Ureter (tissue), 1 donor: Measurements from ENCODE around the gene DYRK4. TPM values are rescaled to one million over a fixed set of nuclear protein-coding genes. Genes with fewer than 3 reads are reported as not detected.
A peak's percentile ranks its signal among the peaks of the same experiment; 100 is the strongest.

ENCODE experiments used
- DNase-seq: peaks from one replicate; pipeline ENCODE4 v3.0.0-alpha.2; 2020; ENCODE audit warnings: low spot score
- total RNA-seq: library from RNA; stranded (reverse); gene quantifications from one replicate; pipeline ENCODE4 v1.2.4, GENCODE V29; 2023
- donor health status: DM: yes; HTN: yes; CAD: no.

Gene DYRK4
- total RNA-seq, 1 donor from 2014 or later = 38.5 TPM

GRCh38 chr12:4563336-4563735 is 1.3 kb downstream of the DYRK4 start:
- no peak for DNase-seq

- no peak for DNase-seq
These were observed 2.8 kb downstream of the DYRK4 start for GRCh38 chr12:4564818-4565217.

DNA sequence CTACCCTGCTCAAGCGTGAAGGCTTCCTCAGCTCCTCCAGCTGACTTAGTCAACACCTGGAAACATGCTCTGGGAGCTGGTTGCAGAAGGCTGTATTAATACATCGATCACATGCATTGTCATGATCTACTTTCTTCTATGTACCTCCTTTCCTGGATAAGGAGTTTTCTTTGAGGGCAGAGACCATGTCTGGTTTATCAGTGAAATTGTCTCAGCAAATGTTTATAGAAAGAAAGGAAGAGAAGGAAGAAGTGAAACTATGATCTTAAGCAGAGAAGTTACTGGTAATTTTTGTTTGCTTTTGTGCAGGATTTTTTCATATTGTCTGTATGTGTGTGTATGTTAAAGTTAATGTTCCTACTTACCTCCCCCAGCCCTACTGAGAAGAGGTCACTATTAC is 4.5 kb downstream of the DYRK4 start:
- DNase-seq = no peak

DNA sequence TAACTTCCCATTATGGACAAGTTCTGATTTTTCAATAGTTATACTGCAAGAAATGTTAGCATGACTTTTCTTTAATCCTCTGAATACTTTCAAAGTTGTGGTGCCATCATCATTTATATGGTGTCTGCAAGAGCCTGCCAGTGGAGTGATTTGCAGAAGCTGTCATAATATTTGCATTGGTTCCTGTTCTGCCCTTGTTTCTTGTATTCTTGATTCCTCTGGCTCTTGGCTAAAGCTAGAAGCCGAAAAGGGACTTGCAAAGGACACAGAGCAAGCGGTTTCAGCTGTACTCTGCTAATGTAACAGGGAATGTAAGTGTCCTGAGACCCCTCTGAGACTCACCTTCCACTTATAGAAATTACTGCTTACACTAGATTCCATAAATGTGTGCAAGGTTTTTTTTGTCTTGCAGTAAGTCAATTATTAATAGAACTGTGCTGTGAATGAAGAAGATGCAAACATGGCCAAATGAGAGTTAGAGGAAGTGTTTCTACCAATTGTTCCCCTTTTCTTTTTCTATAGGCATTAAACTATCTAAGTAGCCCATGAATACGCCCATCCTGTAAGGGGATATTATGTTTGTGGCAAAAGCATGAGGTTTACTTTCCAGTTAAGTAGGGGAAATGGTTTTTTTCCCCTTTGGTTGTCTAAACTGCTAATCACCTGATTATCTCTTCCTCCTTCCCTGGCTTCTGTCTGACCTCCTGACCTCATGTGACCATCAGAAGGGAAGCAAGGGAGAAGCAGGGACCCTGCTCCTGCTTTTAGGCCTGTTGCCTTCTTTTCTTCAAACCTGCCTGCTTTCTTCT is 5.3 kb downstream of the DYRK4 start:
- DNase-seq = no peak

GRCh38 chr12:4569261-4569660 is 7.3 kb downstream of the DYRK4 start:
- DNase-seq = no peak

- DNase-seq = no peak
These were observed 10.7 kb downstream of the DYRK4 start for GRCh38 chr12:4572680-4573079.

- no peak for DNase-seq
These were observed 17.5 kb downstream of the DYRK4 start for GRCh38 chr12:4579305-4580102.

DNA sequence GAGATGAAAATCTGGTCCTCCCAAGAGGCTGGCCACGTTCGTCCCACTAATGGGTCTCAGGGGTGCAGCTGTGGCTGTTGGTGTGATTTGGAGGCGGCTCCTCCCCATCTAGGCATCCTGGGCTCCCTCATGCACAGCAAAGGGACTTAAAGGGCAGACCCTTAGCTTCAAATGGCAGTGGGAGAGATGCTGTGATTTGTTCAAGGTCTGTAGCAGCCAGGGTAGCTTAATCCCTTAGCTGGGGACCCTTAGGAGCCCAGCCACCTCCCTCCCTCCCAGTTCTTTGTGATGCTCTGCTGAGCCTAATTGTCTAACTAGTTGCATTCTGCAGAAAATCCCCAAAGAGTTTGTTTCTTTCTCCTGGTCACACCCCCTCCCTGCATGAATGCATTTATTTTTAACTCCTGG is 18.3 kb downstream of the DYRK4 start:
- no peak for DNase-seq

- DNase-seq = no peak
These were observed 22.3 kb downstream of the DYRK4 start for GRCh38 chr12:4584281-4584680.

DNA sequence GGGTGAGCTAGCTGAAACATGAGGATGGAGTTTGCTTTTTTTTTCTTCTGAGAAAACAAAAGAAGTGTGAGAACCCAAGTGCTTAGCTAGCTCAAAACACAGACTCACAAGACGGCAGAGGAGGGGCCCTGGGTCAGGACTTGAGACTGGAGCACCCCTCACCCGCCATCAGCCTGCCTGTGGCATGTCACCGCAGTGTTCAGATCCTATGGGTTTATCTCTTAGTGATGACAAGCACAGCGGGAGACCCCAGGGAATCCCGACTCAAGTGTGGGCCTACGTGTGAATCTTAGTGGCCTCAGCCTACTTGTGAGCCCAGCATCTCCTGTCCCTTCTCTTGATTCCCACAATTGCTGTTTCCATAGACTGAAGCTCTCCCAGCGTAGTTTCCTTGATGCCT is 22.9 kb downstream of the DYRK4 start:
- no peak for DNase-seq

DNA sequence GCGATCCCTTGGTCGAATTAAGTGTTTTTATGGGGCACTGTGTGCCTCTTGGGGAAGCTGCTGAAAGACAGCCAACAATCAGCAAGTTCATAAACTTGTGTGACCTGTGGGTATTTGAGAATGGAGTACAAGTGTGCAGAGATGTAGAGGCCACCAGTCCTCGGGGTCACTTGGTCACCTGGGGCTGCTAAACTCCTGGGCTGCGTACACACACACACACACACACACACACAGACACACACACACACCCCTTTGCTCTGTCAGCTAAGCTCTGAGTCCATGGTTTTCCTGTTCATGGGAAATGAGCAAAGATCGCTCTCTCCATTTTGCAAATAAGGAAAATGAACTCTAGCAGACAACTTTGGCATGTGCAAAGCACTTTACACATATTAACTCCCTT is 24.5 kb downstream of the DYRK4 start:
- no peak for DNase-seq

DNA sequence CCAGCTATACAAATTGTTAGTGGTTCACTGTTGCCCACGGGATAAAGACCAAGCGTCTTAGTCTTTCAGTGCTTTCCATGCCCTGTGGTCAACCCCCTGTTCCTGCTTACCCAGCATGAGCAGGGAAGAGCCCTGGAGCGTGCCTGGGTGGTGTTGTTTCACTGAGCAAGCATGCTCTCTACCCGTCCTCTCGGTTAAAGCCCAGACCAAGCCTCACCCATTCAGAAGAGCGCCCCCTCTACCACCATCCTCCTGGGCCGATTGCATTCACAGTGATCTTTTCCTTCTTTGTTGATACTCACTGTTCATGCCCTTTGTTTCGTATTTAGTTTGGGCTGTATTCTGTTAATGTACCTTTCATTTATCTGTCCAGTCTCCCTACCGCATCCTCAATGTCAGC is 25.1 kb downstream of the DYRK4 start:
- no peak for DNase-seq

DNA sequence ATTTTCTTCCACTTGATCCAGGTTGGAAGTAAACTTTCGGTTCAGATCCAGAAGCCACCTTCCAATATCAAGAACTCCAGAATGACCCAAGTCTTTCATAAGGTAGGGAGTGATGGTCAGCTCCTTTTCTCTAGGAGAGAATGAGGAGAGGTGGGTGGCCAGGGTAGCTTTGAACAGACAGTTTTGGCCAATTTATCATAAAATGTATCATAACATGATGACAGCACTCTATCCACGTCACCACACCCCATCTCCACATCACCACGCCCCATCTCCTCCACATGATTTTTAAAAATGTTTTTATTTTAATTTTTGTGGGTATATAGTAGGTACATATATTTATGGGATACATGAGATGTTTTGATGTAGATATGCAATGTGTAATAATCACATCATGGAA is 26.9 kb downstream of the DYRK4 start:
- DNase-seq = no peak

DNA sequence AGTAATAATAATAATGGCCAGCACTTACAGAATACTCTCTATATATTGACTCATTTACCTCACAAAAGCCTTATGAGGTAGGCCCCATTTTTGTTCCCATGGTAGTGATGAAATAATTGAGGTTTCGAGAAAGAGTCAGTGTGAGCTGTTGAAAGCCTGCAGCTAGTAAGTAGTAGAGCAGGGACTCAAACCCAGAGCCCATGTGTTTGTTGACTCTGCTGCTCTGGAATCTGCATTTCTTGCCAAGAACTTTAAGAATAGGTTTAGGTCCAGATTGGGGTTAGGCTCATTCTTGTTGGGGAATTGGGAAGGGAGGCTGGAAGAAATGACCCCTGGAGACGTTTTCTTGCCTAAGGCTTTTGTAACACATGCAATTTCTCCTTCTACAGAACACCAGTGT is 27.9 kb downstream of the DYRK4 start:
- no peak for DNase-seq

DNA sequence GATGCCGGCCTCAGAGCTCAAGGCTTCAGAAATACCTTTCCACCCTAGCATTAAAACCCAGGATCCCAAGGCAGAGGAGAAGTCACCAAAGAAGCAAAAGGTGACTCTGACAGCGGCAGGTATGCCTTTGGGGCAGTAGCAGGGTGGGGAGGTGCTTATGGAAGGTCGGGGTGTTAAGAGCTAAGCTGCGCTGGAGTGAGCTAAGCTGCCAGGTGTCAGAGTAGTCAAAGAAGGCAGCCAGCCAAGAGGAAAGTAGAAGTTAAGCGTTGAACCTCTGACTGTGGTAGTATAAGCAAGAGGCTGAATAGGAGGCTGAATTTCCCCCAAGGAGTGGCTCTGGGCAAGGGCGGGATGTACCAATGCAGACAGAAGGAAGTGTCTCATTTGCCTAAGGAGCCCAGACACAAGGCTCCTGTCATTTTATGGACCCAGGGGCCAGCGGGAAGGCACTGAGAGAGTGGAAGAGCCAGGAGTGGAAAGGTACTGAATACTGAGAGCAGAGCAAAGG is 29.2 kb downstream of the DYRK4 start:
- no peak for DNase-seq

DNA sequence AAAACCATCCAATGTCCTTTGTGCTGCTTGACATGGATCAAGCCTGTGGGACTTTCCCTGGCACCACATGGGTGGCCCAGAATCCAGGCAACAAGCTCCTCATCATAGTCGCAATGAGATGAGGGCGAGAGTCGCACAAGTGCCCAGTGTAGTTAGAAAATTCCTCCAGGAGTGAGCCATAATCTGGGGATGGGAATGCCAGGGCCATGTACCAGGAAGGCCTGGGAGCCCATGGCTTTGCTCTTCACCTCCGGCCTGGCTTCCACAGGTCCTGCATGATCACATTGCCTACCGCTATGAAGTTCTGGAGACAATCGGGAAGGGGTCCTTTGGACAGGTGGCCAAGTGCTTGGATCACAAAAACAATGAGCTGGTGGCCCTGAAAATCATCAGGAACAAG is 33.9 kb downstream of the DYRK4 start:
- DNase-seq = no peak

DNA sequence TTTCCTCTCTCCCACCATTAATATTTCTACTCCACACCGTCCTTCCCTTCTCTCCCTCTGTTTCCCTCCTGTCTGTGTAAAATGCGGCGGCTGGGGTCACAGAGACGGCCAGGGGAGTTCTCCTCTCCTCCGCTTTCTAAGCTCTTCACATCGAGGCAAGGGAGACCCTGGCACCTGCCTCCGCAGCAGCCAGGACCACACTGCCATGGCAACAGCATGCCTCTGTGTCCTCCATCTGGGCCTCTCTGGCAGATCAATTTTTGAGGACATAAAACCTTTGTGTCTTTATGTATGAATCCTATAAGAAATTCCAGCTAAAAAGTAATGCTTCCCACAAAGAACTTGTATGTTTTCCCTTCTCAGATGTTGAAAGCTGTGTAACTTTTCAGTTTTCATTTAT is 41.4 kb downstream of the DYRK4 start:
- DNase-seq = no peak

DNA sequence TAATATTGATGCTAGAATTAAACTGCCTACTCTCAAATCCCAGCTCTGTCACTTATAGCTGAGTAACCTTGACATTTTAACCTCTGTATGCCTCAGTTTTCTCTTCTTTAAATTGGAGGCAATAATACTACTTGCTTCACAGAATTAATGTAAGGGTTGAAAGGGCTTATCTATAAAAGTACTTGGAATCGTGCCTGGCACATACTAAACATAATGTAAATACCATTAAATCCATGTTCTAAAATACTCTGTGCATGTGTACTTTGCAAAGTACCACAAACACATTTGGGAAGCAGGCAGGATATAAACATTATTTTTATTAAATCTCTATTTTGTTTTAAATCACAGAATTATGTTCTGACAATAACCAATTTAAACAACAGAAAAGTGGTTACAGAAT is 41.9 kb downstream of the DYRK4 start:
- no peak for DNase-seq

GRCh38 chr12:4604684-4605193 is 42.7 kb downstream of the DYRK4 start:
- peak; percentile 85 for DNase-seq

DNA sequence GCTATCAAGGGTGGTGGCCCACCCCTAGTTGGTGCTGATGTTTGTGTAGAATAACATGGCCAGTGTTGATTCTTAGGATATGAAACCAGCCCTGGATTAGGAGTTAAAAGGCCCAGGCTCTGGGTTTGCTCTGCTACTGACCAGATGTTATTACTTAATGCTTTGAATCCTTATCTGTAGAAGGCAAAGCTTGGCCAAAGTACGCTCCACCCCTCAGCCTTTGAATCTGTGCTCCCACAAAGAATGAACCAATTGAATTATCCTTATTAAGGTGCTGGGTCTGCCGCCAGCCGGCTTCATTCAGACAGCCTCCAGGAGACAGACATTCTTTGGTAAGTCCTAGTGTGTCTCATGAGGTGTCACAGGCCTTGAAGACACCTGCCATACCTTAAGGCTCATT is 45.0 kb downstream of the DYRK4 start:
- no peak for DNase-seq

- no peak for DNase-seq
These were observed 47.1 kb downstream of the DYRK4 start for GRCh38 chr12:4609071-4609470.

DNA sequence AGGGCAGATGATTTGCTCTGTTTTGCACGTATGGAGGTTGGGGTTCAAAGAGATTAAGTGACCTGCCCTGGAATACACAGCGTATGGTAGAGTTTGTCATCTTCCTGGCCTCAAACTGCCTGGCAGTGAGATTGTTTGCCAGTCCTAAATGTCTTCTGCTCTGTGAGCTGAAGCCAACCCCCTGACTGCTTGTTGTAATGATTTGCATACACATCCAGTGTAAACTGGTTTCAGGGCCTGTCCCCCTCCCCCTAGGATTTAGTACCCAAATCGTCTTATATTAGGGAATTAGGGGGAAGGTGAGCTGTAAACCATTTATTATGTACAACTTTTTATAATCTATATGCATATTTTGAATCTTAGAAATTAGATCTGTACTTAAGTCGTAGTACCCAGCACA is 48.5 kb downstream of the DYRK4 start:
- DNase-seq = no peak

GRCh38 chr12:4615667-4616066 is 53.7 kb downstream of the DYRK4 start:
- DNase-seq = no peak
